NOMO-1 treated with DMSO at 0.1 percent for 48 hours (cell line): ENCODE results near the gene CEP72.
"Not testable (repeated sequence)": the region's sequence is repeated elsewhere in the genome, so short reads cannot be mapped to it uniquely, and the experiment has no call there.

Experiments
- DNase-seq: peaks from one replicate; lab custom pipeline; 2025; ENCODE audit not compliant: unreplicated experiment; lab: John Stamatoyannopoulos, UW

CEP72 gene

DNA sequence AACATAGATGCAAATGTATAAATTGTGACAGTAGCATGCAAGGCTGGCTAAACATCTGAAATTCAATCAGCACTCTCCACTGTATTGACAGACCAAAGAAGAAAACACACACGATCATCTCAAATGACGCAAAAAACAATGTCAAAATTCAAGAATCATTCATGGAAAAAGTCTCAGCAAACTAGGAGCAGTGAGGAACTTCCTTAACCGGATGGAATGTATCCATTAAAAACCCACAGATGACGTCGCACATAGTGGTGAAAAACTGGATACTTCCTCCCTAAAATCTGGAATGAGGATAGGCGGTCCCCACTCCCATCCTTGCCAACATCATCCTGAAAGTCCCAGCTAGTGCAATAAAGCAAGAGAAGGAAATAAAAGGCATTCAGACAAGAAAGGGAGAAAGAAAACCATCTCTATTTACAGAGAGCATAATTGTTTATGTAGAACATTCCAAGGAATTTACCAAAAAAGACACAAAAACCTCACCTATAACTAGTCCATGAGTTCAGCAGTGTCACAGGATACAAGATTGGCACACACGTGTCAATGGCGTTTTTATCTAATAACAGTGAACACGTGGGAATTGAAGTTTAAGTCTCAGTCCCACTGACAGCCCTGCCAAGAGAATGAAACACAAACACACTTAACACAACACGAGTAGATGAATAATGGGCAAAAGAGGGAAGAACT is 14.1 kb upstream of the CEP72 start:
- DNase-seq: no peak

GRCh38 chr5:598564-598890 is 13.6 kb upstream of the CEP72 start:
- no peak for DNase-seq

- DNase-seq: no peak
Measured at GRCh38 chr5:600886-601541, 11.1 kb upstream of the CEP72 start.

- DNase-seq: no peak
Measured at GRCh38 chr5:601771-602465, 10.2 kb upstream of the CEP72 start.

- no peak for DNase-seq
Measured at GRCh38 chr5:602466-603035, 9.6 kb upstream of the CEP72 start.

DNA sequence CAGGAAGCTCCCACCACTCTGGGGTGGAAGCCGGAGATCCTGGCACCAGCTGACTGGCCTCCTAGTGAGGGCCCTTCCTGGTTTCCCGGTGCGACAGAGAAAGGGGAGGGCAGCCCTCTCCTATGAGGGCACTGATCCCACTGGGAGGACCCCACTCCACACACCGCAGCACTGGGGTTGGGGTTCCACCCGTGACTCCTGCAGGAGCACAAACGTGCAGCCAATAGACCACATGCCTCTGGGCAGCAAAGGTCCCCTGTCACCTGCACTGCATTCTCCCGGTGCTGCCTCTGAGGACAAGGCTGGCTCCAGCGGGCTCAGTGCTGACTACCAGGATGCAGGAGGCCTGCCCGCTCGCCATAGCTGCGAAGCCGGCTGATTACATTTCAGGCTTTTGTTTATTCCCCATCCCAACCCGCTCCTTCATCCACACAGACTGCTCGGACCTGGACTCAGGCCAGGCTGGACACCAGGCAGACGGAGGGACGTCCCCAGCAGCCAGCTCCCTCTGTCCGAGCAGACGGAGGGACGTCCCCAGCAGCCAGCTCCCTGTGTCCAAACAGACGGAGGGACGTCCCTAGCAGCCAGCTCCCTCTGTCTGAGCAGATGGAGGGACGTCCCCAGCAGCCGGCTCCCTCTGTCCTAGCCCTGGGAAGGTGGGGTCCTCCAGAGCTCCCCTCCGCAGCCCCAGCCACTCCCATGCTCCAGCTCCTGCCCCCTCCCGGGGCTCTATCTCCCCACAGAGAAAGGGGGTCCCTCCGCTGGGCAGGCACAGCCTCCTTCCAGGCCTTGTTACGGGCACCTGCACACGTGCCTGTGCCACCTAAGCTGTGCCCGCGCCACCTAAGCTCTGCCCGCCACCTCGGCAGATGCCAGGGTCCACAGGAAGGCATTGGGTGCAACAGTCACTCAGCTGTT is 8.8 kb upstream of the CEP72 start:
- no peak for DNase-seq

- no peak for DNase-seq
Measured at GRCh38 chr5:604391-604831, 7.7 kb upstream of the CEP72 start.

GRCh38 chr5:605090-605489 is 7.0 kb upstream of the CEP72 start:
- not testable (repeated sequence) for DNase-seq

DNA sequence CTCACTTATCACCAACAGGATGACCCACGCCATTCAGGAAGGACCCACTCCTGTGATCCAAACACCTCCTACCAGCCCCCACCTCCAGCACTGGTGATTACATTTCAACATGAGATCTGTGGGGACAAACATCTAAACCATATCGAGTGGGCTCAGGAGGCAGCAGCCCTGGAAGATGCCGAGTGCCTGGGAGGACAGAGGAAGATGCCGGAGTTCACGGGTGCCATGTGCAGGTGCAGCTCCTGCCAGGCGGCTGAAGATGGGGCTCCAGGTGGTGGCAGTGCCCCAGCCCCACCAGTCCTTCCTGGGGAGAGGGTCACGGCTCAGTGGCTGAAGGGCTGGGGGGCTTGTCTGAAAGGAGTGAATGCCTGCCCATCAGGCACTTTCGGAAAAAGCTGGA is 6.1 kb upstream of the CEP72 start:
- no peak for DNase-seq

- no peak for DNase-seq
Measured at GRCh38 chr5:606526-607399, 5.4 kb upstream of the CEP72 start.

DNA sequence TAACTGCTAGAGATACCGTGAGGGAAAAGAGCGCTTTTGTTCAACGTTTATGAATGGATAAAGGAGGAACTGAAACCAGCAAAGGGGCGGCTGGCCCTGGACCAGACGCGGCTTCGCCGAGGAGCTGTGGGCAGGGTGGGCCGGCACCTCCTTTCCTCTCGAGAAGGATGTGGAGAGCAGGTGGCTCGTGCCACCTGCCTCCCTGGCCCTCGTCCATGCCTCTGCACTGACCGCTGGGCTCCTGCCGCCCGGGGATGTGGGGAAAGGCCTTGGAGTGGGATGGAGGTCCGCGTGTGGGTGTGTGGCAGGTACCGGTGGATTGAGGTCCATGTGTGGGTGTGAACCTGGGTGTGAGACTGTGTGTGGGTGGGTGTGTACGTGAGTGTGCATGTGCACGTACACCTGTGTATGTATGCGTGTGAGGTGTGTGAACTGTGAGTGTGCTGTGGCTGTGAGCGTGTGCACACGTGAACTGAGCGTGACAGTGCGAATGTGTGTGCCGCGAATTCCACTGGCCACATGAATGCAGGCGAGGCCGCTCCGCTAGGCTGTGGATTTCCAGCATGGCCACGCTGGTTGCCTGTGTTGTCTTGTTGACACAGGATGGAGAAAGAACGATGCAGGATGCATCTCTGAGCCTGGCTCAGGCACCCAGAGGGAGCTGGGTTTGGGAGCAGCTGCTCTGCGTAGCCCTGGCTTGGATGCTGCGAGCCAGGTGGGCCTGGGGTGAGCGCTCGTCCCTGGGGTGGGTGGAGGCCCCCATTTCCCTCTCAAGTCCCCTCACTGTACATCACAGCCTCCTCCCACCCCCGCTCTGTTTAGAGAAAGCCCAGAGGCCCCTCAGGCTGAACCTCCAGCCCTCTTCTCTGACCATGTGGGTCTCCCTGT is 4.4 kb upstream of the CEP72 start:
- peak; percentile 96 for DNase-seq

DNA sequence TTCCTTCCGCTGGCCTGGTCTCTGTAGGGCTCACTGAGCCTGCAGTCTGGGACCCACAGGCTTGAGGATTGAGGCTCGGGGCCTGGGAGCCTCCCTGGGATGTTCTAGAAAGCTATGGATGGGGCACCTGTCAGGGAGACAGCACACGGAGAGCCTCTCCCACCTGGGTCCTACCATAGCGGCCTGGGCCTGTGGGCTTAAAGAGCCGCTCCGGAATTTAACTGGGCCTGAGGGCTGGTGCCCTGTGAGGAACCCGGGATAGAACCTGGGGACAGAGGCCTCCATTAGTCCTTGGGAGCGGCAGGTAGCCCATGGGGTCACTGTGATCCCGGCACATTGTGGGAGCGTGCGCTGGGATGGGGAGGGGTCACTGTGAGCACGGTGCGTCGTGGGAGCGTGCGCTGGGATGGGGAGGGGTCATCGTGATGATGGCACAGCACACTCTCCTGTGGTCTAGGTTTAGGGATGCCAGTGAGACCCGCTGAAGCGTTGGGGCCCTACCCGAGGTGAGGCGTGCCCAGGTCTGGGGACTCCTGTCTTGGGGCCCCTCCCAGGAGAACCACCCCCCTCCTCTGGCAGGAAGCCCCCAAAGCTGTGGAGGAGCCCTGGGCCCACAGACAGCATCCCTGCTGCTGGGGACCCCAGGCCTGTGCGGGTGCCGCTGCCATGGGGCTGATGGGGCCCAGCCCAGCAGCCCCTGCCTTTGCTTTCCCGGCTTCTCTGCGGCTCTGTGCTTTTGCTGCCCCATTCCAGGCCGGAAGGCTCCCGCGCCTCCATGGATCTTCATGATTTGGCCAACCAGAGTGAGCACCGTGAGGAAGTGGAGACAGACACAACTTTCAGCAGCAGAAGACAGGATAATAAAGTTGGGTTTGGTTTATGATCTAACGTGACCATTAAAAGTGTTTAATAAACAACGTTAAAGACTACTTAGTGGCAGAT is 3.4 kb upstream of the CEP72 start:
- no peak for DNase-seq

DNA sequence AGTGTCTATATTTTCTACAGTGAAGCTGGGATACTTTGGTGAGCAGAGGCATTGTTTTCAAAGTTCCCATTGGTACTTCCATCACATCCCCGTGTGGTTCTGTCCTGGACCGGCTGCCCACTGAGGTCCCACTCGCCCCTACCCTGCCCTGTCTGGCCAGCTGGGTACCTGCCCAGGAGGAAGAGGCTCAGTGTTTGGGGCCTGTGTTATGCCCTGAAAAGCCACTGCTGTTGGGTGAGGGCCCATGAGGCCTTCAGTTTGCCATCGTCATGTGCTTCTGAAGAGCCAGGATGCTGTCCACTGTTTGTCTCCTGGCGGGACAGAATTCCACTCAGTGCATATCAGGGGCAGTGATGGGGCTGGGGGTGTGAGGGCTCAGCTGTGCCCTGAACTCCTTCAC is 2.6 kb upstream of the CEP72 start:
- no peak for DNase-seq

GRCh38 chr5:610011-610743 is 2.0 kb upstream of the CEP72 start:
- no peak for DNase-seq

GRCh38 chr5:610744-611730 is 1.1 kb upstream of the CEP72 start:
- no peak for DNase-seq
